Neuronal stem cell (in vitro differentiated cells): ENCODE results near the gene PELO.
A peak's percentile ranks its signal among the peaks of the same experiment; 100 is the strongest.

Source experiments
- DNase-seq: peaks from one replicate; pipeline ENCODE4 v3.0.0-alpha.2; 2013; ENCODE audit warnings: low spot score
- H2AFZ ChIP-seq: one replicate; pipeline ENCODE4 v1.6.1; 2013; ENCODE audit warnings: mild to moderate bottlenecking, low read length, inconsistent platforms
- H2AK5ac ChIP-seq: 2 replicates; pipeline ENCODE4 v1.6.1; 2013; ENCODE audit warnings: low read depth, mild to moderate bottlenecking, inconsistent platforms, low read length, moderate library complexity, mixed read lengths
- H2BK120ac ChIP-seq: 2 replicates; pipeline ENCODE4 v1.6.1; 2013; ENCODE audit warnings: low read depth, mild to moderate bottlenecking, inconsistent platforms, low read length, moderate library complexity, mixed read lengths
- H2BK12ac ChIP-seq: one replicate; pipeline ENCODE4 v1.6.1; 2013; ENCODE audit warnings: low read length, inconsistent platforms
- H2BK15ac ChIP-seq: 2 replicates; pipeline ENCODE4 v1.6.1; 2013; ENCODE audit warnings: mild to moderate bottlenecking, low read length, inconsistent platforms, mixed read lengths
- H2BK5ac ChIP-seq: one replicate; pipeline ENCODE4 v1.6.1; 2013; ENCODE audit warnings: inconsistent platforms, mild to moderate bottlenecking, low read length, moderate library complexity
- H3K14ac ChIP-seq: one replicate; pipeline ENCODE4 v1.6.1; 2013; ENCODE audit warnings: low read length, inconsistent platforms
- H3K18ac ChIP-seq: 2 replicates; pipeline ENCODE4 v1.6.1; 2013; ENCODE audit warnings: low read length, inconsistent platforms
- H3K23ac ChIP-seq: 2 replicates; pipeline ENCODE4 v1.6.1; 2013; ENCODE audit warnings: low read depth, mild to moderate bottlenecking, mixed read lengths, low read length, inconsistent platforms; ENCODE audit not compliant: poor library complexity
- H3K27ac ChIP-seq: replicated peaks from 3 replicates; pipeline ENCODE4 v1.5.1; 2013; ENCODE audit warnings: low read length, inconsistent platforms
- H3K27me3 ChIP-seq, 3 experiments: 2 replicates each; pipeline ENCODE4 v1.6.1; 2013; ENCODE audit warnings: low read length in 3 of 3, mild to moderate bottlenecking in 2 of 3, inconsistent platforms in 1 of 3, low read depth in 1 of 3, mixed read lengths in 1 of 3, moderate library complexity in 1 of 3; ENCODE audit not compliant: control insufficient read depth in 3 of 3, insufficient read depth in 3 of 3
- H3K36me3 ChIP-seq, 2 donors: replicated peaks in 1 of 2; 2 replicates each; pipeline ENCODE4 v1.6.1; 2013; ENCODE audit warnings: low read length in 2 of 2; ENCODE audit not compliant: control insufficient read depth in 2 of 2, insufficient read depth in 2 of 2
- H3K4ac ChIP-seq: 2 replicates; pipeline ENCODE4 v1.6.1; 2013; ENCODE audit warnings: inconsistent platforms, mild to moderate bottlenecking, low read length, moderate library complexity
- H3K4me1 ChIP-seq, 2 donors: 1 replicate in 1 of 2; 2 replicates in 1 of 2; pipeline ENCODE4 v1.6.1; 2013; ENCODE audit warnings: low read length in 2 of 2, low read depth in 1 of 2; ENCODE audit not compliant: control insufficient read depth in 2 of 2, insufficient read depth in 1 of 2
- H3K4me2 ChIP-seq: one replicate; pipeline ENCODE4 v1.6.1; 2013; ENCODE audit warnings: mild to moderate bottlenecking, low read length, inconsistent platforms; ENCODE audit not compliant: insufficient read depth, poor library complexity, severe bottlenecking
- H3K4me3 ChIP-seq, 2 donors: 2 replicates each; pipeline ENCODE4 v1.5.1; 2013; ENCODE audit warnings: low read length in 2 of 2, mild to moderate bottlenecking in 2 of 2, inconsistent platforms in 1 of 2, moderate library complexity in 1 of 2
- H3K79me1 ChIP-seq: one replicate; pipeline ENCODE4 v1.6.1; 2013; ENCODE audit warnings: low read depth, mild to moderate bottlenecking, inconsistent platforms, low read length, moderate library complexity
- H3K9ac ChIP-seq: one replicate; pipeline ENCODE4 v1.6.1; 2013; ENCODE audit warnings: mild to moderate bottlenecking, low read depth, low read length, inconsistent platforms; ENCODE audit not compliant: poor library complexity
- H3K9me3 ChIP-seq, 2 donors: replicated peaks in 1 of 2; 2 replicates each; pipeline versions ENCODE3 to v1.6.1; 2013; ENCODE audit warnings: low read length in 2 of 2, mild to moderate bottlenecking in 2 of 2, inconsistent platforms in 1 of 2, low read depth in 1 of 2, mixed read lengths in 1 of 2, moderate library complexity in 1 of 2; ENCODE audit not compliant: control insufficient read depth in 2 of 2, insufficient read depth in 1 of 2
- H4K8ac ChIP-seq: one replicate; pipeline ENCODE4 v1.6.1; 2013; ENCODE audit warnings: low read depth, mild to moderate bottlenecking, inconsistent platforms, low read length, moderate library complexity
- H4K91ac ChIP-seq: one replicate; pipeline ENCODE4 v1.6.1; 2013; ENCODE audit warnings: low read length, low read depth, mild to moderate bottlenecking, inconsistent platforms; ENCODE audit not compliant: poor library complexity
- WGBS, 2 donors: extraction: QIAGEN DNeasy Blood & Tissue Kit; methylation state at CpG; one replicate each; pipeline ENCODE4 v1.1.7; 2013; ENCODE audit warnings: missing lambda C conversion rate in 2 of 2, mixed read lengths in 1 of 2; ENCODE audit not compliant: insufficient read length in 2 of 2, insufficient replicate concordance in 1 of 2; ENCODE audit errors: extremely low coverage in 2 of 2; 5-methylcytosine and 5-hydroxymethylcytosine counted together

PELO gene

GRCh38 chr5:52799358-52799982 is 11.8 kb downstream of the PELO start:
- peak overlapping the region; percentile 15 for H3K18ac ChIP-seq
- no CpG with 5 or more reads among the region's 19 CpGs for WGBS, 2 donors

GRCh38 chr5:52799983-52800393 is 12.3 kb downstream of the PELO start:
- Histone ChIP-seq H3K23ac (peak overlapping the region; percentile 98), H3K27me3 (no peaks in the 10 kb centered on the region), H3K4me3 (peak overlapping the region; percentile 82 to 83), H2AFZ (peak overlapping the region; percentile 95), H3K4me2 (peak overlapping the region; percentile 98), H3K14ac (peak overlapping the region; percentile 84), H2BK120ac (peak overlapping the region; percentile 47), H2BK5ac (peak overlapping the region; percentile 97), H4K8ac (no peak overlapping the region), H3K9ac (peak overlapping the region; percentile 89), H2BK15ac (peak overlapping the region; percentile 87), H3K18ac (peak overlapping the region; percentile 95), H2BK12ac (peak overlapping the region; percentile 46), H3K79me1 (peaks cover 4% of the 10 kb centered on the region), H3K4ac (peak overlapping the region; percentile 84), H3K36me3 (peaks cover 0 to 33% of the 10 kb centered on the region in 2 donors), H3K4me1 (peaks cover 9 to 10% of the 10 kb centered on the region in 2 donors), H3K27ac (peak overlapping the region; percentile 94), H2AK5ac (peak overlapping the region; percentile 99), H4K91ac (no peak overlapping the region), H3K9me3 (no peaks in the 10 kb centered on the region)
- peak; percentile 93 for DNase-seq
- WGBS, 2 donors, result no CpG with 5 or more reads among the region's 34 CpGs

More at GRCh38 chr5:52799358-52799982, 11.8 kb downstream of the PELO start:
- Histone ChIP-seq H4K8ac (no peak overlapping the region), H2BK5ac (no peak overlapping the region), H3K4ac (no peak overlapping the region), H3K4me2 (peak overlapping the region; percentile 98), H3K14ac (no peak overlapping the region), H3K27ac (peak overlapping the region; percentile 88), H2AFZ (peak overlapping the region; percentile 95), H4K91ac (no peak overlapping the region), H3K9ac (peak overlapping the region; percentile 17), H3K9me3 (no peaks in the 10 kb centered on the region), H3K4me3 (peak overlapping the region; percentile 76 to 82), H3K36me3 (peaks cover 0 to 28% of the 10 kb centered on the region in 2 donors), H3K27me3 (no peaks in the 10 kb centered on the region), H3K4me1 (peaks cover 9 to 10% of the 10 kb centered on the region in 2 donors), H3K79me1 (peaks cover 4% of the 10 kb centered on the region), H2BK12ac (no peak overlapping the region), H2BK15ac (no peak overlapping the region), H2AK5ac (no peak overlapping the region), H2BK120ac (no peak overlapping the region), H3K23ac (no peak overlapping the region)
- peak; percentile 67 for DNase-seq

- Histone ChIP-seq H3K79me1 (peaks cover 4% of the 10 kb centered on the region), H4K91ac (no peak overlapping the region), H2BK120ac (peak overlapping the region; percentile 47), H2BK5ac (peak overlapping the region; percentile 97), H3K4me1 (peaks cover 9 to 10% of the 10 kb centered on the region in 2 donors), H2BK15ac (peak overlapping the region; percentile 87), H3K14ac (peak overlapping the region; percentile 84), H3K27me3 (no peaks in the 10 kb centered on the region), H3K9me3 (no peaks in the 10 kb centered on the region), H2AFZ (peak overlapping the region; percentile 95), H3K4me3 (peak overlapping the region; percentile 82 to 83), H2BK12ac (peak overlapping the region; percentile 46), H3K4ac (peak overlapping the region; percentile 84), H3K4me2 (peak overlapping the region; percentile 98), H3K23ac (peak overlapping the region; percentile 98), H3K9ac (peak overlapping the region; percentile 89), H4K8ac (no peak overlapping the region), H3K36me3 (peaks cover 0 to 37% of the 10 kb centered on the region in 2 donors), H3K18ac (peak overlapping the region; percentile 95), H3K27ac (peak overlapping the region; percentile 94), H2AK5ac (peak overlapping the region; percentile 99)
- WGBS, 2 donors, result no CpG with 5 or more reads among the region's 31 CpGs
- no peak for DNase-seq
Measured at GRCh38 chr5:52800394-52801213, 12.9 kb downstream of the PELO start.

- no peak overlapping the region for H2AK5ac ChIP-seq
- peak overlapping the region; percentile 42 for H3K4me2 ChIP-seq
- H3K4me3 ChIP-seq, result peak overlapping the region; percentile 78 to 82
- H3K23ac ChIP-seq, result no peak overlapping the region
- H4K8ac ChIP-seq, result no peak overlapping the region
- no peak overlapping the region for H2BK12ac ChIP-seq
- no peak overlapping the region for H3K4ac ChIP-seq
- no peak overlapping the region for H3K18ac ChIP-seq
- peak overlapping the region; percentile 3 for H3K27ac ChIP-seq
- H3K27me3 ChIP-seq, result no peaks in the 10 kb centered on the region
- WGBS, 2 donors, result no CpG with 5 or more reads among the region's 8 CpGs
- no peak overlapping the region for H4K91ac ChIP-seq
- no peak overlapping the region for H2BK15ac ChIP-seq
- peak overlapping the region; percentile 37 for H2AFZ ChIP-seq
- H3K36me3 ChIP-seq, result peaks cover 0 to 37% of the 10 kb centered on the region in 2 donors
- no peak overlapping the region for H3K14ac ChIP-seq
- DNase-seq, result peak; percentile 18
- H2BK120ac ChIP-seq, result no peak overlapping the region
- H3K79me1 ChIP-seq, result peaks cover 4% of the 10 kb centered on the region
- no peak overlapping the region for H3K9ac ChIP-seq
- H3K4me1 ChIP-seq, result peaks cover 9 to 10% of the 10 kb centered on the region in 2 donors
- no peaks in the 10 kb centered on the region for H3K9me3 ChIP-seq
- H2BK5ac ChIP-seq, result no peak overlapping the region
Measured at GRCh38 chr5:52801329-52801728, 13.6 kb downstream of the PELO start.
